ENCODE results near the gene LRRD1.

The LRRD1 gene

DNA sequence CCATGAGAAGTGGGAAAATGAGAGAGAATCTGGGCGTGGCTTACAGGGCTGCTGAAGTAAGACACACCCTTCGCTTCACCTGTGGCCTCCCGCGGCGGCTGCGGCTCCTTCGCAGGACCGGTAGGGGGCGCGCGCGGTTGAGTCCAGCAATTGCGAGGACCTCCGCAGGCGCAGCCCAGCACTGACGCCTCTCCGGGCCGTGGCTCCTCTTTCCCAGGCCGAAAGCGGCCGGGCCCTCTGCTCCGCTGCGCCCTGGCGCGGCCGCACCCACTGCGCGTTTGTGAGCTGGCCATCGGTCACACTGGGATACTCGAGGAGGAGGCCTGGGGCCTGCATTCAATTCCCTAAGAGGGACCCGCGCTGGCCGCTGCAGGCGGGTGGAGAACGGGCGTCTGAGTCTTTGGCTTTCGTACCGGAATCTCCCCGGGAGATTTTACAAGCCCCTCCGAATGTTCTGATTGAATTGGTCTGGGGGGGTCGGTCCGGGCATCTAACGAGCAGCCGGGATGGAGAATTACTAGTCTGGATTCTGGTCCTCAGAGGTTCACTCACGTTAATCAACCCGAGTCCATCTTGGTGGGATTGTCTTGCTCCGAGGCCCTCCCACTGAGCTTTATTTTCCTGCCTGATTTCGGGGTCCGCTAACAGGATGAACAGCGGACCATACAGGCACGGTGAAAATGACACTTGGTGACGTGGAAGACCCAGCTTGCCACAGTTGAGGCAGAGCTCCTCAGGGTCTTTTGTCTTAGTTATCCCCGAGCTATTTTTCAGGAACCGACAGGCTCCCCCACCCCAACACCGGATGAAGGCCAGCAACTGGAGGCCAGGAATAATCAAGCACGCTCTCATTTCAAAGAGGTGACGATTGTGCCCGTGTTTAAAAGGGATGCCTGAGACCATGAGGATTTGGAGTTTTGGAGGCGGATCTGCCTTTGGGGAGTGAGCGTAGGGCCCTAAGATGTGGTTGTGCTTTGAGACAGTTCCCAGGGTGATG is at the start of gene LRRD1:
Gene LRRD1 (minus strand): TSS at position 215 of the 997 bp plus-strand sequence. CDS start 13,940 bp downstream, outside the sequence.
- H3K4me3 ChIP-seq (ENCODE audit: low read depth, low read length): peak within 1 kb of the TSS; percentile 42
- peak; percentile 96 for TF ChIP-seq CTCF (IDR thresholded peaks at IDR 0.05; ENCODE audit: low read depth, low read length)

GRCh38 chr7:92228742-92229141 is 49.8 kb upstream of the LRRD1 start:
- H3K4me3 ChIP-seq (ENCODE audit: low read depth, low read length): no peak overlapping the region
- no peak for TF ChIP-seq CTCF (IDR thresholded peaks at IDR 0.05; ENCODE audit: low read depth, low read length)

DNA sequence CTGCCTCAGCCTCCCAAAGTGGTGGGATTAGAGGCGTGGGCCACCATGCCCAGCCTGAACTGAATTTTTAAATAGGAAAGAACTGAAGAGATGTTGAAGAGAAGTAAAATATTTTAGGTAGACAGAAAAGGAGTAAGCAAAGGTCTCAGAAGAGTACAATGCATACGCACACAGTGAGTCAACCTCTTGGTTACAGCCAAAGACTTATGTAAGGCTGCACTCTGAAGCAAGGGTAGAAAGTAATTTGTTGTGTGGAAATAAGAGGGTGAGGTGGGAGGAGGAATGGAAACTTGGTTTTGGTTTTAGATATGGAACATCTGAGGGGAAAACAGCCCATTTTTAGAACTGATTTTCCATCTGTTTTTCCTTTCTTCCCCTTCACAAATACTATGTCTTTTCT is 49.2 kb upstream of the LRRD1 start:
- no peak for TF ChIP-seq CTCF (IDR thresholded peaks at IDR 0.05; ENCODE audit: low read depth, low read length)

DNA sequence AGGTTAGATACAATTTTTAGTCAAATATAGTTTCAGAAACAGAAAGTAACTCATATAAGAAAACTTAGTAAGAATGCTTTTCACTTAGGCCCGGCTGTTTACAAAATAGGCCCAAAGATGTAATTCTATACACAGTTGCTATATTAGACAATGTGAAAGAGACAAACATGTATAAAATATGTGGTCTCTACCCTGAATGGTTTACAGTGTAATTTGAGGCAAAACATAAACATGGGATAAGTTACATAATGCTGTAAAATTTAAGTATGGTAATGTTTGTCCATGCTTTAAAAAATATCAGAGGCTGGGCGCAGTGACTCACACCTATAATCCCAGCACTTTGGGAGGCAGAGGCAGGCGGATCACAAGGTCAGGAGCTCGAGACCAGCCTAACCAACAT is 48.0 kb upstream of the LRRD1 start:
- H3K4me3 ChIP-seq (ENCODE audit: low read depth, low read length): no peak overlapping the region
- no peak for TF ChIP-seq CTCF (IDR thresholded peaks at IDR 0.05; ENCODE audit: low read depth, low read length)

More for the DNA sequence above, 49.2 kb upstream of the LRRD1 start:
- no peak overlapping the region for H3K4me3 ChIP-seq (ENCODE audit: low read depth, low read length)

- no peak for TF ChIP-seq CTCF (IDR thresholded peaks at IDR 0.05; ENCODE audit: low read depth, low read length)
- H3K4me3 ChIP-seq (ENCODE audit: low read depth, low read length): no peak overlapping the region
Observed at GRCh38 chr7:92221766-92222165, 42.8 kb upstream of the LRRD1 start.

DNA sequence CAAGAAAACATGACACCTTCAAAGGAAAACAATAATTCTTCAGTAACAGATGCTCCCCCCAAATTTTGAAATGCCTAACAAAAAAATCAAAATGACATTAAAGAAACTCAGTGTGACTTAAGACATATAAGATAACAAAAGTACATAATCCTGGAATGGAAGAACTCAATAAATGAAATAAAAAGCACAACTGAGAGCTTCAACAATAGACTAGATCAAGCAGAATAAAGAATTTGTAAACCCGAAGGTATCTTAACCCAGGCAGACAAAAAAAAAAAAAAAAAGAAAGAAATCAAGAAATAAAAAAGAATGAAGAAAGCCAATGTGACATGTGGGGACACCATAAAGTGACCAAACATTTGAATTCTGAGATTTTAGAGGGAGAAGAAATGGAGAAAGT is 27.7 kb upstream of the LRRD1 start:
- TF ChIP-seq CTCF (IDR thresholded peaks at IDR 0.05; ENCODE audit: low read depth, low read length): no peak
- H3K4me3 ChIP-seq (ENCODE audit: low read depth, low read length): no peak overlapping the region

DNA sequence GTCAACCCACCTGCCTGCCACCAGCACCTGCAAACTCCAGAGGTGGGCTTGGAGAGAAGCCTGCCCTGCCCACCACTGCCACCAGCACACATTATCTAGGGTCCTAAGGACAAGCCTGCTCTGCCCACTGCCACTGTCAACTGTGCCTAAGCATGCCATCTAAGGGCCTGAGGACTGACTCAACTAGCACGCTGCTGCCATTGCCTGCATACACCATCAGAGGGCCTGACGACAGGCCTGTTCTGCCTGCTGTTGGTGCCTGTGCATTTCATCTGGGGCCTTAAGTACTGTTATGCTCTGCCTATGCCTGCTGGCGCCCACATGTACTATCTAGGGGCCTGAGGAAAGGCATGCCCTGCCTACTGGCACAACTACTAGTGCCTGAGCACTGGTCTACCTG is 27.0 kb upstream of the LRRD1 start:
- no peak for TF ChIP-seq CTCF (IDR thresholded peaks at IDR 0.05; ENCODE audit: low read depth, low read length)
- H3K4me3 ChIP-seq (ENCODE audit: low read depth, low read length): no peak overlapping the region

All from WI38 (cell line).